SU-DHL-6 (cell line): ENCODE data around the gene NPAS1.

Source experiments
- H2AFZ ChIP-seq: fragments of 200-600 bp; sonication (generic); 2 replicates; pipeline ENCODE4 v1.6.1; 2014; ENCODE audit warnings: low read depth, mild to moderate bottlenecking, moderate library complexity, mixed read lengths, antibody characterized with exemption, low read length; ENCODE audit not compliant: severe bottlenecking
- H3F3A ChIP-seq: fragments of 200-600 bp; shearing (Covaris generic); 2 replicates; pipeline ENCODE4 v1.6.0; 2016; ENCODE audit warnings: antibody characterized with exemption, mild to moderate bottlenecking; ENCODE audit not compliant: insufficient read depth
- H3K27ac ChIP-seq: fragments of 200-600 bp; sonication (generic); 2 replicates; pipeline ENCODE4 v1.5.1; 2016; ENCODE audit warnings: low read depth, mild to moderate bottlenecking, low read length, moderate library complexity, mixed read lengths
- H3K27me3 ChIP-seq: fragments of 200-600 bp; sonication (generic), shearing (Covaris generic); 2 replicates; pipeline ENCODE4 v1.6.0; 2014; ENCODE audit warnings: mild to moderate bottlenecking, low read length
- H3K36me3 ChIP-seq: fragments of 200-600 bp; sonication (generic); 2 replicates; pipeline ENCODE4 v1.6.1; 2014; ENCODE audit warnings: mild to moderate bottlenecking, low read length, mixed read lengths
- H3K4me2 ChIP-seq: fragments of 300-600, 200-600 bp; shearing (Covaris generic), sonication (generic); 2 replicates; pipeline ENCODE4 v1.6.0; 2014; ENCODE audit warnings: low read length, low read depth, mild to moderate bottlenecking; ENCODE audit not compliant: poor library complexity, severe bottlenecking
- H3K4me3 ChIP-seq: fragments of 200-600 bp; sonication (generic); 2 replicates; pipeline ENCODE4 v1.5.1; 2014; ENCODE audit warnings: antibody characterized with exemption, low read length, mild to moderate bottlenecking, mixed read lengths; ENCODE audit not compliant: insufficient read depth, poor library complexity, severe bottlenecking
- H3K79me2 ChIP-seq: fragments of 200-600 bp; sonication (generic); 2 replicates; pipeline ENCODE4 v1.6.1; 2014; ENCODE audit warnings: mild to moderate bottlenecking, low read length, moderate library complexity; ENCODE audit not compliant: insufficient read depth
- H3K9ac ChIP-seq: fragments of 200-600 bp; sonication (generic); 2 replicates; pipeline ENCODE4 v1.7.0; 2014; ENCODE audit warnings: mild to moderate bottlenecking, low read length
- H3K9me2 ChIP-seq: fragments of 200-600 bp; sonication (generic); replicated peaks from 2 replicates; pipeline ENCODE4 v1.6.1; 2014; ENCODE audit warnings: low read length; ENCODE audit not compliant: insufficient read depth
- H3K9me3 ChIP-seq: fragments of 200-600 bp; sonication (generic); 2 replicates; pipeline ENCODE4 v1.6.1; 2014; ENCODE audit warnings: low read length, mixed read lengths; ENCODE audit not compliant: insufficient read depth
- H4K20me1 ChIP-seq: fragments of 200-600 bp; sonication (generic); 2 replicates; pipeline ENCODE4 v1.6.1; 2014; ENCODE audit warnings: low read depth, mild to moderate bottlenecking, antibody characterized with exemption, low read length, moderate library complexity, mixed read lengths
- CTCF ChIP-seq: fragments of 200-600 bp; sonication (generic); IDR thresholded peaks from one replicate; pipeline ENCODE4 v1.5.1; 2017; ENCODE audit warnings: antibody characterized with exemption, mild to moderate bottlenecking, low read length, moderate library complexity; ENCODE audit not compliant: insufficient read depth, poor library complexity, severe bottlenecking
- EZH2phosphoT487 ChIP-seq: fragments of 200-600 bp; sonication (generic), shearing (Covaris generic); conservative IDR thresholded peaks from 2 replicates; pipeline ENCODE4 v1.6.1; 2018; ENCODE audit warnings: mild to moderate bottlenecking, antibody characterized with exemption, low read length, moderate library complexity, mixed read lengths

The NPAS1 gene

DNA sequence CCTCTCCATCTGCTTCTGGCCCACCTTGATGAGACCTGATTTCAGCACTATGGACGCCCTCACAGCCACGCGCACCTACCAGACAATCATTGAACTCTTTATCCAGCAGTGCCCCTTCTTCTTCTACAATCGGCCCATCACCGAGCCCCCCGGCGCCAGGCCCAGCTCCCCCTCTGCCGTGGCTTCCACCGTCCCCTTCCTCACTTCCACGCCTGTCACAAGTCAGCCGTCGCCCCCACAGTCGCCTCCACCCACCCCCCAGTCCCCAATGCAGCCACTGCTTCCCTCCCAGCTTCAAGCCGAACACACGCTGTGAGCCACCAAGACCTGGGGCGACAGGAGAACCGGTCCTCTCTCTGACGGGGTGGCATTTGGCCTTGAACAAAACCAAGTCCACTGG is 19.3 kb upstream of the NPAS1 start:
- Histone ChIP-seq H3K9ac (no peak overlapping the region), H3K27ac (no peak overlapping the region), H4K20me1 (no peaks in the 10 kb centered on the region), H3K79me2 (no peaks in the 10 kb centered on the region), H3K36me3 (no peaks in the 10 kb centered on the region), H2AFZ (no peak overlapping the region), H3K4me3 (no peak overlapping the region), H3K9me2 (no peaks in the 10 kb centered on the region), H3K4me2 (no peak overlapping the region), H3K27me3 (no peaks in the 10 kb centered on the region), H3K9me3 (no peaks in the 10 kb centered on the region), H3F3A (peaks cover 6% of the 10 kb centered on the region)
- TF ChIP-seq EZH2phosphoT487, result no peak
- TF ChIP-seq CTCF, result no peak

GRCh38 chr19:47001584-47001983 is 18.1 kb upstream of the NPAS1 start:
- no peak overlapping the region for H3K9ac ChIP-seq
- no peaks in the 10 kb centered on the region for H3K9me2 ChIP-seq
- no peak overlapping the region for H2AFZ ChIP-seq
- H4K20me1 ChIP-seq, result no peaks in the 10 kb centered on the region
- no peak overlapping the region for H3K4me2 ChIP-seq
- H3K4me3 ChIP-seq, result no peak overlapping the region
- no peaks in the 10 kb centered on the region for H3K27me3 ChIP-seq
- TF ChIP-seq CTCF, result no peak
- no peak for TF ChIP-seq EZH2phosphoT487
- H3F3A ChIP-seq, result peaks cover 6% of the 10 kb centered on the region
- no peaks in the 10 kb centered on the region for H3K9me3 ChIP-seq
- no peaks in the 10 kb centered on the region for H3K36me3 ChIP-seq
- no peak overlapping the region for H3K27ac ChIP-seq
- H3K79me2 ChIP-seq, result no peaks in the 10 kb centered on the region

GRCh38 chr19:47002106-47002766 is 17.4 kb upstream of the NPAS1 start:
- Histone ChIP-seq H3K36me3 (no peaks in the 10 kb centered on the region), H3K27me3 (no peaks in the 10 kb centered on the region), H3K9me3 (no peaks in the 10 kb centered on the region), H4K20me1 (no peaks in the 10 kb centered on the region), H3K4me3 (no peak overlapping the region), H3K79me2 (no peaks in the 10 kb centered on the region), H2AFZ (no peak overlapping the region), H3K4me2 (no peak overlapping the region), H3K9ac (no peak overlapping the region), H3K9me2 (no peaks in the 10 kb centered on the region), H3F3A (peaks cover 6% of the 10 kb centered on the region), H3K27ac (no peak overlapping the region)
- no peak for TF ChIP-seq EZH2phosphoT487
- TF ChIP-seq CTCF, result no peak
